ENCODE measurements around the gene TARBP2. TPM values are rescaled to one million over a fixed set of nuclear protein-coding genes. Genes with fewer than 3 reads are reported as not detected.

TARBP2 gene
- polyA plus RNA-seq, 1 of the 3 experiments (the other 2 are of a cell fraction) = 57.8 TPM

DNA sequence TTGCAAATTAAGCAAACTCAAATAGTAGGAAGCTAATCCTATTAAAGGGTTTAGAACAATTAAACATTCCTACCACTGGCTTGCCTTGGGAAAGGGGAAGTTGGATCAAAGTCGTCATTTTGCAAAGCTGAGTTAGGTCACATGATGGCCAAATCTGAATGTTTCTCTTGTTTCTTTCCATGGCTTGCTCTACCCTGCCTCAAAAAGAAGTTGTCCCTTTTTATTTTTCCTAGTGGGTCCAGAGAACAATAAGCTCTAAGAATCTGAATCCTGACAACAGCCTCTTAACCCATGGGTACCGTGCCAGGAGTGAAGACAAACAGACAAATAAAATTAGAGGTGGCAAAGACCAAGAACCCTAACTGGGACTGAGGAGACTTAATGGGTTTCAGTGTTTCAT, 32.4 kb downstream of the TARBP2 start:
- Histone ChIP-seq H3K4me2 (no peak overlapping the region), H3K27me3 (ENCODE audit: insufficient read depth) (no peaks in the 10 kb centered on the region), H3K9ac (no peak overlapping the region), H3K79me2 (ENCODE audit: insufficient read depth) (no peaks in the 10 kb centered on the region; the same call in 1 of the 2 replicates), H4K20me1 (ENCODE audit: insufficient read depth) (no peaks in the 10 kb centered on the region), H3K9me3 (no peaks in the 10 kb centered on the region), H3K4me3 (ENCODE audit: low read depth in 2 of 2, low read length in 1 of 2) (no peak overlapping the region), H3K27ac (ENCODE audit: low read depth in 2 of 2, low read length in 1 of 2) (no peak overlapping the region), H3K36me3 (replicated peaks in 1 of 2; ENCODE audit: control insufficient read depth in 1 of 2, insufficient read depth in 2 of 2, low read length in 1 of 2) (peaks cover 41 to 63% of the 10 kb centered on the region in 2 experiments), H2AFZ (ENCODE audit: low read depth) (no peak overlapping the region), H3F3A (replicated peaks; ENCODE audit: insufficient read depth) (peaks cover 3% of the 10 kb centered on the region), H3K9me2 (no peaks in the 10 kb centered on the region), H3K4me1 (ENCODE audit: control insufficient read depth in 1 of 2, insufficient read depth in 2 of 2, low read depth in 1 of 2, low read length in 1 of 2) (no peaks in the 10 kb centered on the region)
- CTCF ChIA-PET = interaction anchor here (1.0 to 2.8 kb wide), 5 partner anchors 10 to 213 kb away, joined by 3 to 21 read pairs (median 5); partner anchors contain the start of gene ATP5MC2
- WGBS (ENCODE audit: low lambda C conversion rate) = 81% methylated on average over 2 of the region's 2 CpGs
- DNase-seq = no peak
- TF ChIP-seq GATA2 (CRISPR knock-in tag; IDR thresholded peaks at IDR 0.05) (no peak), SIN3A (IDR thresholded peaks at IDR 0.05; ENCODE audit: borderline replicate concordance, low read depth, low read length) (no peak), FOSL2 (IDR thresholded peaks at IDR 0.05; ENCODE audit: borderline replicate concordance, low read depth) (no peak), SMC3 (IDR thresholded peaks at IDR 0.05; ENCODE audit: low read depth, low read length) (no peak), TAF1 (IDR thresholded peaks at IDR 0.05; ENCODE audit: borderline replicate concordance, low read depth, low read length) (no peak), RXRA (IDR thresholded peaks at IDR 0.05; ENCODE audit: borderline replicate concordance, low read depth) (no peak)
- TF ChIP-seq, protein P1, sequence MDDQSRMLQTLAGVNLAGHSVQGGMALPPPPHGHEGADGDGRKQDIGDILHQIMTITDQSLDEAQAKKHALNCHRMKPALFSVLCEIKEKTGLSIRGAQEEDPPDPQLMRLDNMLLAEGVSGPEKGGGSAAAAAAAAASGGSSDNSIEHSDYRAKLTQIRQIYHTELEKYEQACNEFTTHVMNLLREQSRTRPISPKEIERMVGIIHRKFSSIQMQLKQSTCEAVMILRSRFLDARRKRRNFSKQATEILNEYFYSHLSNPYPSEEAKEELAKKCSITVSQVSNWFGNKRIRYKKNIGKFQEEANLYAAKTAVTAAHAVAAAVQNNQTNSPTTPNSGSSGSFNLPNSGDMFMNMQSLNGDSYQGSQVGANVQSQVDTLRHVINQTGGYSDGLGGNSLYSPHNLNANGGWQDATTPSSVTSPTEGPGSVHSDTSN (IDR thresholded peaks at IDR 0.05) = no peak
- POLR2A ChIA-PET = no interaction called here

DNA sequence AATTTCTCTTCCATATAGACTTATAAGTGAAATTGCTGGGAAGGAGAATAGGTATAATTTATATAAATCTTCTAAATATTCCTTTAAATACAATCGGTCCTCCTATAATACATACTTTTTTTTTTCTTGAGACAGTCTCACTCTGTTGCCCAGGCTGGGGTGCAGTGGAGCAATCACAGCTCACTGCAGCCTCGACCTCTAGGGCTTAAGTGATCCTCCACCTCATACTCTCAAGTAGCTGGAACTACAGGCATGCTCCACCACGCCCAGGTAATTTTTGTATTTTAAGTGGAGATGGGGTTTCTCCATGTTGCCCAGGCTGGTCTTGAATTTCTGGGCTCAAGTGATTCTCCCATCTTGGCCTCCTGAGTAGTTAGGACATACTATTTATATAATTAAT, 35.9 kb downstream of the TARBP2 start:
- no peak for DNase-seq
- CTCF ChIA-PET = interaction anchor here (1.3 kb wide), 1 partner anchor 28 kb away, joined by 3 read pairs; no protein-coding TSS in a partner anchor
- no peaks in the 10 kb centered on the region for H3K79me2 ChIP-seq (ENCODE audit: insufficient read depth)
- TF ChIP-seq RCOR1 (IDR thresholded peaks at IDR 0.05; ENCODE audit: low read length) (no peak), YY1 (IDR thresholded peaks at IDR 0.05; ENCODE audit: low read depth) (no peak), NRF1 (IDR thresholded peaks at IDR 0.05; ENCODE audit: low read depth, low read length) (no peak), JUND (IDR thresholded peaks at IDR 0.05) (no peak), NFIC (IDR thresholded peaks at IDR 0.05; ENCODE audit: borderline replicate concordance) (no peak), SMC3 (IDR thresholded peaks at IDR 0.05; ENCODE audit: low read depth, low read length) (no peak), SIN3A (IDR thresholded peaks at IDR 0.05; ENCODE audit: borderline replicate concordance, low read depth, low read length) (no peak), EZH2phosphoT487 (IDR thresholded peaks at IDR 0.05; ENCODE audit: borderline replicate concordance, low read depth) (no peak), CHD2 (IDR thresholded peaks at IDR 0.05; ENCODE audit: low read length, partially characterized antibody) (no peak), MXI1 (IDR thresholded peaks at IDR 0.05; ENCODE audit: low read depth, low read length) (no peak)
- TF ChIP-seq, protein P2, sequence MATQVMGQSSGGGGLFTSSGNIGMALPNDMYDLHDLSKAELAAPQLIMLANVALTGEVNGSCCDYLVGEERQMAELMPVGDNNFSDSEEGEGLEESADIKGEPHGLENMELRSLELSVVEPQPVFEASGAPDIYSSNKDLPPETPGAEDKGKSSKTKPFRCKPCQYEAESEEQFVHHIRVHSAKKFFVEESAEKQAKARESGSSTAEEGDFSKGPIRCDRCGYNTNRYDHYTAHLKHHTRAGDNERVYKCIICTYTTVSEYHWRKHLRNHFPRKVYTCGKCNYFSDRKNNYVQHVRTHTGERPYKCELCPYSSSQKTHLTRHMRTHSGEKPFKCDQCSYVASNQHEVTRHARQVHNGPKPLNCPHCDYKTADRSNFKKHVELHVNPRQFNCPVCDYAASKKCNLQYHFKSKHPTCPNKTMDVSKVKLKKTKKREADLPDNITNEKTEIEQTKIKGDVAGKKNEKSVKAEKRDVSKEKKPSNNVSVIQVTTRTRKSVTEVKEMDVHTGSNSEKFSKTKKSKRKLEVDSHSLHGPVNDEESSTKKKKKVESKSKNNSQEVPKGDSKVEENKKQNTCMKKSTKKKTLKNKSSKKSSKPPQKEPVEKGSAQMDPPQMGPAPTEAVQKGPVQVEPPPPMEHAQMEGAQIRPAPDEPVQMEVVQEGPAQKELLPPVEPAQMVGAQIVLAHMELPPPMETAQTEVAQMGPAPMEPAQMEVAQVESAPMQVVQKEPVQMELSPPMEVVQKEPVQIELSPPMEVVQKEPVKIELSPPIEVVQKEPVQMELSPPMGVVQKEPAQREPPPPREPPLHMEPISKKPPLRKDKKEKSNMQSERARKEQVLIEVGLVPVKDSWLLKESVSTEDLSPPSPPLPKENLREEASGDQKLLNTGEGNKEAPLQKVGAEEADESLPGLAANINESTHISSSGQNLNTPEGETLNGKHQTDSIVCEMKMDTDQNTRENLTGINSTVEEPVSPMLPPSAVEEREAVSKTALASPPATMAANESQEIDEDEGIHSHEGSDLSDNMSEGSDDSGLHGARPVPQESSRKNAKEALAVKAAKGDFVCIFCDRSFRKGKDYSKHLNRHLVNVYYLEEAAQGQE (IDR thresholded peaks at IDR 0.05; ENCODE audit: low read depth, low read length) = no peak
- TF ChIP-seq, protein P3, sequence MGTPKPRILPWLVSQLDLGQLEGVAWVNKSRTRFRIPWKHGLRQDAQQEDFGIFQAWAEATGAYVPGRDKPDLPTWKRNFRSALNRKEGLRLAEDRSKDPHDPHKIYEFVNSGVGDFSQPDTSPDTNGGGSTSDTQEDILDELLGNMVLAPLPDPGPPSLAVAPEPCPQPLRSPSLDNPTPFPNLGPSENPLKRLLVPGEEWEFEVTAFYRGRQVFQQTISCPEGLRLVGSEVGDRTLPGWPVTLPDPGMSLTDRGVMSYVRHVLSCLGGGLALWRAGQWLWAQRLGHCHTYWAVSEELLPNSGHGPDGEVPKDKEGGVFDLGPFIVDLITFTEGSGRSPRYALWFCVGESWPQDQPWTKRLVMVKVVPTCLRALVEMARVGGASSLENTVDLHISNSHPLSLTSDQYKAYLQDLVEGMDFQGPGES (IDR thresholded peaks at IDR 0.05; ENCODE audit: low read depth, low read length) = no peak
- TF ChIP-seq, protein P4, sequence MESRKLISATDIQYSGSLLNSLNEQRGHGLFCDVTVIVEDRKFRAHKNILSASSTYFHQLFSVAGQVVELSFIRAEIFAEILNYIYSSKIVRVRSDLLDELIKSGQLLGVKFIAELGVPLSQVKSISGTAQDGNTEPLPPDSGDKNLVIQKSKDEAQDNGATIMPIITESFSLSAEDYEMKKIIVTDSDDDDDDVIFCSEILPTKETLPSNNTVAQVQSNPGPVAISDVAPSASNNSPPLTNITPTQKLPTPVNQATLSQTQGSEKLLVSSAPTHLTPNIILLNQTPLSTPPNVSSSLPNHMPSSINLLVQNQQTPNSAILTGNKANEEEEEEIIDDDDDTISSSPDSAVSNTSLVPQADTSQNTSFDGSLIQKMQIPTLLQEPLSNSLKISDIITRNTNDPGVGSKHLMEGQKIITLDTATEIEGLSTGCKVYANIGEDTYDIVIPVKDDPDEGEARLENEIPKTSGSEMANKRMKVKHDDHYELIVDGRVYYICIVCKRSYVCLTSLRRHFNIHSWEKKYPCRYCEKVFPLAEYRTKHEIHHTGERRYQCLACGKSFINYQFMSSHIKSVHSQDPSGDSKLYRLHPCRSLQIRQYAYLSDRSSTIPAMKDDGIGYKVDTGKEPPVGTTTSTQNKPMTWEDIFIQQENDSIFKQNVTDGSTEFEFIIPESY (IDR thresholded peaks at IDR 0.05; ENCODE audit: borderline replicate concordance, low read depth) = no peak
- TF ChIP-seq, protein P5, sequence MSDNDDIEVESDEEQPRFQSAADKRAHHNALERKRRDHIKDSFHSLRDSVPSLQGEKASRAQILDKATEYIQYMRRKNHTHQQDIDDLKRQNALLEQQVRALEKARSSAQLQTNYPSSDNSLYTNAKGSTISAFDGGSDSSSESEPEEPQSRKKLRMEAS (IDR thresholded peaks at IDR 0.05; ENCODE audit: low read depth) = no peak
- H3K9me3 ChIP-seq = no peaks in the 10 kb centered on the region
- H3K4me2 ChIP-seq = no peak overlapping the region
- H3K27ac ChIP-seq (ENCODE audit: low read depth in 2 of 2, low read length in 1 of 2) = no peak overlapping the region
- H3K4me3 ChIP-seq (ENCODE audit: low read depth in 2 of 2, low read length in 1 of 2) = no peak overlapping the region
- H3K9me2 ChIP-seq = no peaks in the 10 kb centered on the region
- H3K27me3 ChIP-seq (ENCODE audit: insufficient read depth) = no peaks in the 10 kb centered on the region
- POLR2A ChIA-PET = no interaction called here
- peaks cover 34 to 68% of the 10 kb centered on the region in 2 experiments for H3K36me3 ChIP-seq (replicated peaks in 1 of 2; ENCODE audit: control insufficient read depth in 1 of 2, insufficient read depth in 2 of 2, low read length in 1 of 2)
- no peaks in the 10 kb centered on the region for H3F3A ChIP-seq (replicated peaks; ENCODE audit: insufficient read depth)
- H3K9ac ChIP-seq = no peak overlapping the region
- H3K4me1 ChIP-seq (ENCODE audit: control insufficient read depth in 1 of 2, insufficient read depth in 2 of 2, low read depth in 1 of 2, low read length in 1 of 2) = no peaks in the 10 kb centered on the region
- H4K20me1 ChIP-seq (ENCODE audit: insufficient read depth) = no peaks in the 10 kb centered on the region
- no peak overlapping the region for H2AFZ ChIP-seq (ENCODE audit: low read depth)
- WGBS (ENCODE audit: low lambda C conversion rate) = 98% methylated on average over 3 of the region's 3 CpGs

Measured in SK-N-SH (cell line).